ENCODE results near the gene POGZ. TPM values are rescaled to one million over a fixed set of nuclear protein-coding genes. Genes with fewer than 3 reads are reported as not detected.
A peak's percentile ranks its signal among the peaks of the same experiment; 100 is the strongest.

The POGZ gene
- total RNA-seq, 1 experiment from 2014 or later: 98.4 TPM

DNA sequence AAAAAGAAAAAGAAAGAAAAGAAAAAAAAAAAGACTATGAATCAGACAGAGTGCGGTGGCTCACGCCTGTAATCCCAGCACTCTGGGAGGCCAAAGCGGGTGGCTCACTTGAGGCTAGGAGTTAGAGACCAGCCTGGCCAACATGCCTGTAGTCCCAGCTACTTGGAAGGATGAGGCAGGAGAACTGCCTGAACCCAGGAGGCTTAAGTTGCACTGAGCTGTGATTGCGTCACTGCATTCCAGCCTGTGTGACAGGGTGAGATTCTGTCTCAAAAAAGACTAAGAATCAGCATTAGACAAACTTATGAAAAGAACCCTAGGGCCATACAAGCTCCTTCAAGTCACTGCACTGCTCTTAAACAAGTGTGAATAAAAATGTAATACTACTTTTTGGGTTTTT lies 43.1 kb downstream of the POGZ start:
- POLR2A ChIA-PET (ENCODE audit: low non-redundant PET): no interaction called here
- CTCF ChIA-PET: no interaction called here
- peak; percentile 27 for DNase-seq (ENCODE audit: low spot score)
- Histone ChIP-seq H3K27ac (ENCODE audit: low read depth, low read length, poor library complexity, severe bottlenecking) (no peak overlapping the region), H3K4me3 (ENCODE audit: low read depth, low read length, poor library complexity, severe bottlenecking) (no peak overlapping the region), H3K36me3 (ENCODE audit: insufficient read depth, low read length, poor library complexity, severe bottlenecking) (peaks cover 65% of the 10 kb centered on the region), H3K4me1 (ENCODE audit: insufficient read depth, low read length, poor library complexity, severe bottlenecking) (no peaks in the 10 kb centered on the region), H3K27me3 (replicated peaks; ENCODE audit: insufficient read depth, low read depth, low read length, poor library complexity) (no peaks in the 10 kb centered on the region), H3K9me3 (ENCODE audit: low read depth, low read length, poor library complexity, severe bottlenecking) (no peaks in the 10 kb centered on the region)
- TF ChIP-seq EZH2 (IDR thresholded peaks at IDR 0.05; ENCODE audit: borderline replicate concordance, low read depth, low read length, poor library complexity, severe bottlenecking): no peak
- TF ChIP-seq CTCF (conservative IDR thresholded peaks at IDR 0.05; ENCODE audit: low read depth, low read length): no peak
- no TSS peak for BruUV-seq (replicated peaks)
- intact Hi-C loops (cut with micrococcal nuclease; ENCODE audit: unreplicated experiment): no loop called here

DNA sequence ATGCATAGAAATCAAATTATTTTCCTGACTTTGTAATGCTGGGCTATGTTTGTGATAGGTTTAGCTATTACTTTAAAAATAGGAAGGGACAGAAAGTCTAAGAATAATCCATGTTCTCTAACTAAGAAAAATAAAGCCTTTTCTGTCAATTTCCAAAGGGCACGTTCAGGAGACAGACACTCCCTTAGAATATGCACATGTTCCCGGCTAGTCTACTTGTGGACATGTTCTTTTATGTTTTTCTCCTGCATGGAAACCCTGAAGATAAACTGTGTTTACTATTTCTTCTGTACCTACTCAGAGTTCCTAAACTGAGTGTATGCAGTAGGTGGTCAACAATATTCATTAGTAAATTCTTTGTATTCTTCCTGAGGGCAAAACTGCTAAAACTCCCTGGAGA lies 47.4 kb downstream of the POGZ start:
- no TSS peak for BruUV-seq (replicated peaks)
- Histone ChIP-seq H3K27me3 (replicated peaks; ENCODE audit: insufficient read depth, low read depth, low read length, poor library complexity) (no peaks in the 10 kb centered on the region), H3K9me3 (ENCODE audit: low read depth, low read length, poor library complexity, severe bottlenecking) (no peaks in the 10 kb centered on the region), H3K27ac (ENCODE audit: low read depth, low read length, poor library complexity, severe bottlenecking) (no peak overlapping the region), H3K4me3 (ENCODE audit: low read depth, low read length, poor library complexity, severe bottlenecking) (no peak overlapping the region), H3K36me3 (ENCODE audit: insufficient read depth, low read length, poor library complexity, severe bottlenecking) (peaks cover 84% of the 10 kb centered on the region), H3K4me1 (ENCODE audit: insufficient read depth, low read length, poor library complexity, severe bottlenecking) (no peaks in the 10 kb centered on the region)
- no peak for DNase-seq (ENCODE audit: low spot score)
- ChIA-PET POLR2A (ENCODE audit: low non-redundant PET) (no interaction called here), CTCF (no interaction called here)
- intact Hi-C loops (cut with micrococcal nuclease; ENCODE audit: unreplicated experiment): no loop called here
- no peak for TF ChIP-seq CTCF (conservative IDR thresholded peaks at IDR 0.05; ENCODE audit: low read depth, low read length)

GRCh38 chr1:151408891-151409290 lies 50.4 kb downstream of the POGZ start:
- BruUV-seq (replicated peaks): no TSS peak
- no peak for DNase-seq (ENCODE audit: low spot score)
- Histone ChIP-seq H3K27me3 (replicated peaks; ENCODE audit: insufficient read depth, low read depth, low read length, poor library complexity) (no peaks in the 10 kb centered on the region), H3K4me3 (ENCODE audit: low read depth, low read length, poor library complexity, severe bottlenecking) (no peak overlapping the region), H3K36me3 (ENCODE audit: insufficient read depth, low read length, poor library complexity, severe bottlenecking) (peaks cover 96% of the 10 kb centered on the region), H3K9me3 (ENCODE audit: low read depth, low read length, poor library complexity, severe bottlenecking) (no peaks in the 10 kb centered on the region), H3K27ac (ENCODE audit: low read depth, low read length, poor library complexity, severe bottlenecking) (no peak overlapping the region), H3K4me1 (ENCODE audit: insufficient read depth, low read length, poor library complexity, severe bottlenecking) (no peaks in the 10 kb centered on the region)
- ChIA-PET CTCF (no interaction called here), POLR2A (ENCODE audit: low non-redundant PET) (no interaction called here)
- intact Hi-C loops (cut with micrococcal nuclease; ENCODE audit: unreplicated experiment): no loop called here
- TF ChIP-seq CTCF (conservative IDR thresholded peaks at IDR 0.05; ENCODE audit: low read depth, low read length): no peak
